Epidermal melanocyte (primary cell): ENCODE results near the gene CRABP2.

Experiments used
- DNase-seq: peaks from one replicate; pipeline ENCODE4 v3.0.0; 2011; ENCODE audit warnings: low spot score; ENCODE audit not compliant: insufficient read length

The CRABP2 gene

DNA sequence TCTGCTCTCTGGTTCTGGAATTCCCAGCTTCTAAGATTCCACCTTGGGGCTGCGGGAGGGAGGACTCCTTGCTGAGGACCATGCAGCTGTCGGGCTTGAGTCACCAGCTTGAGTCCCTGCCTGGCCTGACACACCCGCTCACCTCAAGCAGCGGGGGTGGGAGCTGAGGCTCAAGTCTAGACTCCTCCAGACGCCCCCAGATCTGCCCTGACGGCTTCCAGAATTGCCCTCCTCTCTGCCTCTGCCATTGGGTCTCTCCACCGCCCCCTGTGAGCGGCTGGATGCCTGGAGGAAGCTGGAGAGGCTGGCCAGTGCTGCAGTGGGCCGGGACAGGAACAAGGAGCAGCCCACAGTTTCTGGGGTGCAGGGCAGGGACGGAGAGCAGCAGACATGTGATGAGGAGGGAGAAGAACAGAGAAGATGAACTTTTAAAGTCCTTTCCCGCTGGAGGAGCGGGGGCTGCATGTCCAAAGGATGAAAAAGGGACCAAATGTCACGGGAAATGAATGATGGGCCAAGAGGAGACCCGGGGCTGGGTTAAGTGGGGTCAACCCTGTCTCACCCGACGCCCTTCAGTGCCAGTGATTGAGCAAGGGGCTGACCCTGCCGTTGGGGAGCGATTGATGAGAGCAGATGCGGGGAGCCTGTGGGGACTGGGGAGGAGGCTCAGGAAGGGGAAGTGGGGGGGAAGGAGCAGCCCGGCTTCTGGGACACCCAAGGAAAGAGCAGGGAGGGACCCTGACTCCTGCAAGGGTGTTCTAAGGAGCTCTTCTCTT lies 13.5 kb downstream of the CRABP2 start:
- DNase-seq, result no peak

DNA sequence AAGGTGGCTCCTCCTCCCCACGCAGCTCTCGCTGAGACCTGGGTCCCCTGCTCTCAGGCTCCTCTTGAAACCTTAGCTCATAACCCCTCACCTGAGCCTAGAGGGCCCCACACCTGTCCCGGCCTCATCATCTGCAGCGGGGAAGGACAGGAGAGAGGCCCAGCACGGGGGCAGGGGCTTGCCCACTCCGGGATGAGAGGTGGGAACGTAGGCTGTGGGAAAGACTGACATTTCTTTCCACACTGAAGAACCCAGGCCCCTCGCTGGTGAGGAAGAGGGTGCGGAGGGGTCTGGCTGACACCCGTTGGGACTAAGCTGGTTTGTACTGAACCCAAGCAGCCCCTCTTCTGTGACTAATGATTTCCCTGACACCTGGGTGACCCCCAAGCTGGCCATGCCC lies 14.2 kb downstream of the CRABP2 start:
- no peak for DNase-seq

DNA sequence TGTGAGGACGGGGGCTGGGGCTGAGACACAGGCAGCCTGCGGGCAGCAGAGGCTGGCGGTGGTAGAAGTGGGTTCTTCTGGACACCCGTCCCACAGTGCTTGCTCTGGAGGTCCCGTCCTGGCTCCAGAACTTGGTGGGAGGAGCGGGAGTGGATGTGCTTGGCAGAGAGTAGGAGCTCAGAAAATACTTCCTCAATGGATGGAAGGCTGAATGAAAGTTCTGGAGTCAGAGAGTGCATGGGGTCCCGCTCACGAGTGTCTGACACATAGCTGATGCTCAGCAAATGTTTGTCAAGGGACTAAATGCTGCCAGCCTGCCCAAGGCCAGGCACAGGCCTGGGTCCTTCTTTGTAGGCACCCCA lies 14.7 kb downstream of the CRABP2 start:
- DNase-seq, result no peak

DNA sequence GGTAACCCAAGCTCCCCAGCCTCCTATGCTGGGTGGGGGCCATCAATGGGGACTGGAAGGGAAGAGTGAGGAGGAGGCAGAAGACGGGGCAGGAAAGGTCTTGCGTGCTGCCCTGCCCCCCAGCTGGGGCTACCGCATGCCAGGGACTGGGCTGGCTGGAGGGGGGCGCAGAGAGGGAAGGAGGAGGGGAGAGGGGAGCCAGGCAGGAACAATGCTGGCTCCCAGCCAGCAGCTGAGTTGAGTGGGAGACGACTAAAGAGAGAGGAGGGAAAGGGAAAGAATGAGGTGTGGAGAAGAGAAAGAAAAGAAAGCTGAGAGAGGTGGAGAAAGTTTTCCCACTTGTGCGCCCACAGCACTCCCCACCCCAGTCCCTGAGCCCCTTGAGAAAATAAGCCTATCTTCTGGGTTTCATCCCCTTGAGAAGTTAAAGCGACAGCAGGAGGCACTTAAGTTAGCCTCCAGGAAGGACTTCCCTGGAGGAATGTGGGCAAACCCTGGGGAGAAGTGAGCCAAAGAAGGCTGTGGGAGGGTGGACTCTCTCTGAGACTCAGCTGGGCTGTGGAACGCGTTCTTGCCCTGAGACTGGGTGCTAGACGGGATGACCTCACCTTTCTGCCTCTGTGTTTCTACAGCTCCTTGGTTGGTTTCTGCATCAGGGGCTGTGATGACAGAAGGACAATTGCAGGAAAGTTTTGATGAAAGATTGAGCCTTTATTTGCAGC lies 15.3 kb downstream of the CRABP2 start:
- DNase-seq, result no peak

DNA sequence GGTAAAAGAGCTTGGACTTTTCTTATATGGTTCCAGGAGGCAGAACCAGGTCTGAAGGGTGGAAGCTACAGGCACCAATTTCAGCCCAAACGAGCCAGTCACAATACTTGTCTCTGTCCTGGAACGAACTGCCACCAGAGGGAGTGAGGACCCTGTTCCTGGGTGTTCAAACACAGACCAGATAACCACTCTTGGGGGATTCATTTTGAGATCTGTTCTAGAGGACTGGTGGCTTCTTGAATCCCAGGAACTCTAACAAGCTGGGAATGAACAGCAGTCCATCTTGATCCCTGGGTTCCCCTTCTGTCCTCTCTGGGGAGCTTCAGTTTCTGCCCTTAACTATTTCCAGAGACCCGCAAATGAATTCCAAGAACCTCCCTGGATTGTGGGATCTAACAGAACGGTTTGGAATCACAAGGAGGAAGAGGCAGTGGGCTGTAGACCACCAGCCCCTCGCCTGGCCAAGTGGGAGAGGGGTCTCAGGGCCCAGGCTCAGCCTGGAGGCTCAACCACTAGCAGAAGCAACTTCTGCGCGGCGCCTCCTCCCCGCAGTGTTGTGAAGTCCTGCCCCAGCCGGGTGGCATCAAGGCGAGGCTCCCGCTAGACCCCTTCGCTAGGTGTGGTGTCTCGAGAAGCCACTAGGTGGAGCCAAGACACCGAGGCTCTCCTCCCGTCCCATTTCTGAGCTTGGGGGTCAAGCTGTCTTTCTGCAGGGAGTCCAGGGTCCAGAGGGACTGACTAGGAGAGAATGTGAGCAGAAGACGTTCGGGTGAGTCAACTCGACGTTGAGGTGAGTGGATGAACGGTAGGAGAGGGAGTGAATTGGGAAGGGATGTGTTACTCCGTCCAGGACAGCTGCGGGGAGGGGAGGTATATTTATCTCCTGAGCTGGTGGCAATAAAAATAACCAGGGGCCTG lies 16.1 kb downstream of the CRABP2 start:
- DNase-seq, result peak; percentile 82

DNA sequence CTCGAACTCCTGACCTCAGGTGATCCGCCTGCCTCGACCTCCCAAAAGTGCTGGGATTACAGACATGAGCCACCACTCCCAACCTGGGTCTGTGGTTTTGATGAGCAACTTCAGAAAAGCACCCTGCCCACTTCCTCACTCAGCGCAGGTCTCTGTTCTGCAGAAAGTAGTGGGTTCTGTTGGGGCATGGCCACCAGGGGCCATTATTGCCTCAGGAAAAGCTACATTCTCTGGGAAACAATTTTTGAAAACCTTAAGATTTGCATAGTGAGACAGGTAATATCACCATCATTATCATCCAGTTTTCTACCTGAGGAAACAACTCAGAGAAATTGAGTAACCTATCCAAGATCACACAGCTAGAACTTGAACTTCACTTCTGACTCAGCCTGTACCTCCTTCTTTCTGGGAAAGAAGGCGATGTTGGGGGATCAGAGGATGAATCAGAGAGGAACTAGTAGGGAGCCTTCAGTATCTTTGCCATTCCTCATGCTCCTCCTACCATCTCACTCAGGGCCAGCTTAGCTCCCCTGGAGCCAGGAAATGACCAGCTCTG lies 21.1 kb downstream of the CRABP2 start:
- DNase-seq, result no peak

DNA sequence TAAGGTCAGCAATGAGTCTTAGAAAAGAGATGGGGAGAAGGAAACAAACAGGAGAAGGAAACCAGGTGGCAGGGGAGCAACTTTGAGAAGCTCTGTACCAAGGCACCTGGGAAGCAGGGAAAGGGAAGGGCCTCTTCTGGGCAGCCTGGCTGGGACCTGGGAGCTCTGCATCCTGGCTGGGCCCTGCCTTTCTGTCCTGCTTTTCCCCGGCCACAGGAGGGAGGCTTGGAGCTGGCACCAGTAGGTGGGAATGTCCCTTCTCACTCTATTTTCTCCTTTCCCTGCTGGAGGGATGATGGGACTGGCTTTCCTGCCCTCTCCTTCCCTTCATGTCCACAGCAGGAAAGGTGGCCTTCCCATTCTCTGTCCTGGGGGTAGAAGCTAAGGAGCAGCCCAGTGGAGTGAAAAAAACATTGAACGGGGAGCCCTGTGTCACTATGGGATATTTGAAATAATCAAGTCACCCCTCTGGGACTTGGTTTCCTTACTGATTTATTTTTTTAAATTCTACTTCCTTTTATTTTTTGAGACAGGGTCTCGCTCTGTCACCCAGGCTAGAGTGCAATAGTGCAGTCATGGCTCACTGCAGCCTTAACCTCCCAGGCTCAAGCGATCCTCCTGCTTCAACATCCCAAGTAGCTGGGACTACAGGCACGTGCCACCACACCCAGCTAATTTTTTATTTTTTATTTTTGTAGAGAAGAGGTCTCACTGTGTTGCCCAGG lies 23.1 kb downstream of the CRABP2 start:
- DNase-seq, result no peak

DNA sequence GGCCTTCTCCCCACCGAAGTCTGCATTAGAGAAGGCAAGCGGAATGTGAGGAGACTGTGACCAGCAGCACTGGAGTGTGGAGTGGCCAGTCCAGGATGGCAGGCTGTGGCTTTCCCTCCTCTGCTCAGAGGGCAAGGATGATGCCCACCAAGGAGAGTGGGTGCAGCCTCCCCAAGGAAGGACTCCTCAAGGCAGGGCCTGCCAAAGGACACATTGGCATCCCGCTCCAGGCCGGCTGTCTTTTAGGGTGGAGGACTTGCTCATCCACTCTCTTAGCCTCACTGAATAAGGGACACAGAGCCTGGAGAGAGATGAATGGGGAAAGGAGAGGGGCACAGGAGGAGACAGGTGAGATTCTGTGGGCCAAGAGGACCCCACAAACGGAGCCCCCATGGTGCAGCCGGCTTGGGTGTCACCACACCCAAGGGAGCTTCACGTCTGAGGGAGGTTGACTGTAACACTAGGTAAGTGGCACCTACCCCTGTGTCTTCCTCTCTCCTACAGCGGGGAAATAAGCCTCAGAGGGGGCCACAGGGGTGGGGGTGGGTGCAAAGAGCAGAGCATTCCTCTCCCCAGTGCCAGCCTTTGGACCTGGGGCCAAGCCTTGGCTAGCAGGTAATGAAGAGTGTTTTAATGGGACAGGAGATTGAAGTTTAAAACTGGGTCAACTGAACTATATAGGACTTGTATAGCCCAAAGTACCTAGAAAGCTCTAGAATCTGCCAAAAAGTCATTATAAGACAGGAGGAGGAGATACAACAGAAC lies 24.0 kb downstream of the CRABP2 start:
- DNase-seq, result no peak

DNA sequence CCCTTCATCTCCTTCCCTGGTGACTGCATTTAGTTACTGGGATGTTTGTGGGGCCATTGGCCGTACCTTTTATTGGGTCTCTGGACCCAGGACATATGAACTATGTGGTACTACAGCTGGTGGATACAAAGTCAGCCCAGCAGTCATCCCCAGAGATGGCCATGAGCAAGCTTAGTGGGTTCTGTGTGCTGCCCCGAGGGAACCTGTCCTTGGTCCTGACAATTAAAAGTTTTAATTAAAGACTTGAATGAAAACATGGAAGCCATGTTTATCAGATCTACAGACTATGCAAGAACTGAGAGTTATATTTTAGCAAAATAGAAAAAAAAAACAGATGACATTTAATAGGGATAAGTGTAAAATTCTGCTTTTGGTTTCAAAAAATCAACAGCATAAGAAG lies 25.3 kb downstream of the CRABP2 start:
- no peak for DNase-seq

DNA sequence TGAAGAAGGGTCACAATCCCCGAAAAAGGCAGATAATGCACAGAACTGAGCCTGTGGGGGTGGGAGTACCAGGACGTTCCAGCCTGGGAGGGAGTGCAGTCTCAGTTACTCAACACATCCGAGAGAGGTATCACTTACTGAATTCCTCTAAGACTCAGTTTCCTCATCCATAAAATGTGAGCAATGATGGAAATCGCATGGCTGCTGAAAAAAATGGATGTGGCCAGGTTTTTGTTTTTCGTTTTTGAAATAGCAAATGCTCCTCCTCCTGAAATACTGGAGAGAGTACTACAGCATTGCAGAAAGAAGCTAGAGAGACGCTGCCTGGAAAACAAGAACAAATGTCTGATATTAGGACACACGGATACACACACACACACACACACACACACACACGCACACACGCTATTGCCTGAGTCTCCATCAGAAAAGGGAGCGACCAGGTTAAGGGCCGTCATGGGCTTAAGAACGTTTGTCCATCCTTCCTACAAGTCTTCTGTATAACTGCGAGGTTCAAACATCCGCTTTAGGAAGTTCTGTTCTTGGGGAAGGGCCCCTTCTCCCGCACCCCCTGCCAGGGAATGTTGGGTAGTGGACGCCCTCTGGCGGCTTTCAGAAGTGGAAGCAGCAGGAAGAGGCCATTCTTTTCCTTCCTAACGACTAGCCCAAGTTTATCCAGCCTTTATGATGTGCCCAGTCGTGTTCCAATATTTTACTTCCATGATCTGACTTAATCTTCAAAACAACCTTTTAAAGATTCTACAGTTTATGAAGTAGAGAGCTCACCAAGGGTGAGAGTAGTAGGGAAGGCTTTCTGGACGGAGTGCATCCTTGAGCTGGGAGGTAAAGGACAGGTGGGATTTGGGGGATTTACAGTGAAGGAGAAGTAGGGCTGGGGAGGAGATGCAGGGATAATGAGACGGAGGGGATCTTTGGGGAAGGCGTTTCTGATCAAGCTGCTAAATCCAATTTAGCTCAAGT lies 27.5 kb downstream of the CRABP2 start:
- DNase-seq, result peak; percentile 87

DNA sequence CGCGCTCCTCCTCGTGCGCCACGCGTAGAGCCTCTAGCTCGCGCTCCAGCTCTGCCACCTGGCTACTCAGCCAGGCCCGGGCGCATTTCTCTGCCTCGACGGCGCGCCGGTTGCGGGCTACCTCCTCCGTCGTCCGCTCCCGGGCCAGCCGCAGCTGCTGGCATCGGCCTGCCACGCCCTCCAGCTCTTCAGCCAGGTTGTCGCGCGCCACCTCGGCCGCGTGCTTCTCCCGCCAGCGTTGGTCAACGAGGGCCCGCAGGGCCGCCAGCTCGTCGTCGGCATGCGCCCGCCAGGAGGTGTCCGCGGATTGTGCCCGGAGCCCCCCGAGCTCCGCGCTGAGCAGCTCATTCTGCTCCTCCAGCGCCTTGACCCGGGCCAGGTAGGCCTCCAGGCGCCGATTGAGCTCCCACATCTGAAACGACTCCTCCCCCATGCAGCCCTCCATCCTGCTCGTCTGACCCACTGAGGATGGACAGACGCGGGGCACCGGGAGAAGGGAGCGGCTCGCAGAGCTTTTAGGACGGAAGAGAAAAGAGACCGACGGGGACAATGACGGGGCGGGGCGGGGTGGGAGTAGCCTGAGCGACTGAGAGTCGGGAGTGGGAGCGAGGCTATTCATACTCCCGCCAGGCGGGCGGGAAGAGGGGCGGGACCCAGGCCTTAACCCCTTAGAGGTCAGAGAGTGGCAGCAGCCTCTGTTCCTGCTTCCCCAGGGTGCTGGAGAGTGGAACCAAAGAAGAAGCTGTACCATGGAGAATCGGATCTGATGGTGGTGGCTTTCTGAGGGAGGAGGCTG lies 28.4 kb downstream of the CRABP2 start, which contains the start of gene NES:
Gene NES (minus strand): TSS at position 588 of the 796 bp plus-strand sequence. CDS start 143 bp downstream, at position 445.
- DNase-seq, result peak; percentile 86

DNA sequence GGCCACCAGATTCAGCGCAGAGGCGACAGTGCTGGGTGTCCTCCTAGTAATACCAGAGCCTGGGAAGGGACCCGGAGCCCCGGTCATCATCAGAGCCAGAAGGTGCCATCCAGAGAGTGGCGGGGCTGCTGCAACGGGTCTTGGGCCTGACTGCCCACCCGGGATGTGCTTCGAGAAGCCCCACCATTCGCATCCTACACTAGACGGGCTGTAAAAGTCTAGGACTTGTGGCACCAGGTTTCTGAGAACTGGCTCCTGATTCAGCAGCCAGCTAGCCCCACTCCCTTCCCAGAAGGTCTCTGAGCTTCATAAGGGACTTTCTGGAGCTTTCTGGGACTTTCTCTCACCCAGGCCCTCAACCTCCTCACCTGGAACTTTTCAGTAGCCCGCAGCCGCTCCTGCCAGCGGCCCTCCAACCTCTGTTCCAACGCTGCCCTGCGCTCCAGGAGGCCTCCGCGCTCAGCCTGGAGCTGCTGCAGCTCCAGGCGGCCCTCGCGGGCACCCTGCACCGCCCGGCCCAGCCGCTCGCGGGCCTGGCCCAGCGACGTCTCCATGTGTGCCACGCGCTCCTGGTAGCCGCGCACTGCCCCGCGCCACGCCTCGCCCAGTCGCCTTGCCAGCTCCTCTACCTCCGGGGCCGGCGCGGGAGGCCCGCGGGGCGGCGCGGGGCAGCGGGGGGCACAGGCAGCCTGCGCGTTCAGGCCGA lies 29.1 kb downstream of the CRABP2 start:
- no peak for DNase-seq

DNA sequence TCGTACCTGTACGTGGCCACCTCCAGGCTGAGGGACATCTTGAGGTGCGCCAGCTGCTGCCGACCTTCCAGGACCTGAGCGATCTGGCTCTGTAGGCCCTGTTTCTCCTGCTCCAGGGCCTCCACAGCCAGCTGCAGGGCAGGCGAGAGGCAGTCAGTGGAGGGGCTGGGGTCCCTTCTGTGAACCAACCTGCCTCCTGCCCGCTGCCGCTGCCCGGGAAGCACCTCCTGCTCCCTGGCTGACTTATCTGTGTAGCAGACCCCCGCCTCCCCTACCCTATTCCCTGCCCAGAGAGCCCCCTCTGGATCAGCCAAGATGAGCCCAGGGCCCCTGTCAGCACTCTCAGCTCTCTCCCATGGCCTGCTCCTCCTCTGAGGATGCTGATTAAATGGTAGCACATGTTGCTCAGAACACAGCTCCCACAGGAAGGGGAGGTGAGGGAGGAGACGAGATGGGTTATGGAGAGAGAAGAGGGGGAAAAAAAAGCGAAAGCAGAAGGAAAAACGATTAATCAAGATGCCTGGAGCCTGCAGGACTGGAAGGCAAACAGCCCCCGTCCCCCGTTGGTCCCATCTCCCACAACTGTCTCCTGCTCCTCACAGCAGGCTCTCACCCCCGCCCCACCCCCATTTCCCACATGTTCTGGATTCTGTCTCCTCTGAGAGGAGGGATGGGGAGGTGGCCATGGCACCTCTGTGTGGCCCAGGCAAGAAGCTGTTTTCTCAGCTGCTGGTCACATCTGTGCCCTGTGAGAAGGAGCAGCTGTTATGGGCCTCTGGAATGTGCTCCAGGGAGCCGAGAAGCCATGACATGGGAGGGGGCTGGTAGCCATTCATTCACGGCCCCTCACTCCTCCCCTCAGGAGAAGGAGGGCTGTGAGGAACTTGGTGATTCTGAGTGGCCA lies 29.9 kb downstream of the CRABP2 start:
- DNase-seq, result no peak

DNA sequence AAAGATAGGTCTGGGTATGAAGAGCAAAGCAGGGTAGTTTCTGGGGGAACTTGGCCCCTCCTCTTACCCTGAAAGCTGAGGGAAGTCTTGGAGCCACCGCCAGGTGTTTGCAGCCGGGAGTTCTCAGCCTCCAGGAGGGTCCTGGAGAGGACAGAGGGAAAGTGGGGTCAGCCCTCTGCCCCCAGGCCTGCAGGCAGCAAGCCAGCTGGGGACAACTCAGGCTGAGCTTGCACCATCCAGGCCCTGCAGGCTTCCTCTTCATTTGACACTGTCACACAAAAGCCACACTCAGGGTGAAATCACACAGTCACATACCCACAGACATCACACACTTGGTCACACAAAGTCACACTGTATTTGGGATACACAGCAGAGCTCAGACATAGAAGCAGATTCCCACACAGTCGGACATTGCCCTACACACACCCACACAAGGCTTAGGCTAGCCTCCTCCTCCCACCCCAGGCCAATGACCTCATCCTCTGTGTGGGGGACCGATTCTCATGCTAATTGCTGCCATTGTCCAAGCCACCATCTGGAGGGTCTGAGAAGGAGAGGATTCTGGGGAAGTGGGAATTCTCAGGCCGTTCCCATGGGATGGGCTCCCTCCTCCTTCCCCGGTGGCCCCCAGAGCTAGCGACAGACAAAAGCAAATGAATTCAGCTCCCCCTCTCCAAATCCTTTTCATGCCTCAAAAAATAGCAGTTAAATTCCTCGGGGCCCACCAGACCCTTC lies 31.8 kb downstream of the CRABP2 start:
- DNase-seq, result no peak

DNA sequence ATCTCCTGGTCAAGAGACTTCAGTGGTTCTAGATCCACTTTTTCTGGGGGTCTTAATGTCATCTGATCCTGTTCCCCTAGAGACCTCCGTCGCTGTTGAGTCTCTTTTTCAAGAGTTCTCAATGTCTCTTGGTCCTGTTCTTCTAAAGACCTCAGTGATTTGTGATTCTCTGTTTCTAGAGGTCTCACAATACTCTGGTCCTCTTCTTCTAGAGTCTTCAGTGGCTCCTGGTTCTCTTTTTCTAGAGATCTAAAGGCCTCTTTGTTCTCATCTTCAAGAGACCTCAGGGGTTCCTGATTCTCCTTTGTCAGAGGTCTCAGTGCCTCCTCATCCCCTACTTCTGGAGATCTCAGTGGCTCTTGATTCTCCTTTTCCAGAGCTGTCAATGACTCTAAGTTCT lies 33.6 kb downstream of the CRABP2 start:
- DNase-seq, result no peak

DNA sequence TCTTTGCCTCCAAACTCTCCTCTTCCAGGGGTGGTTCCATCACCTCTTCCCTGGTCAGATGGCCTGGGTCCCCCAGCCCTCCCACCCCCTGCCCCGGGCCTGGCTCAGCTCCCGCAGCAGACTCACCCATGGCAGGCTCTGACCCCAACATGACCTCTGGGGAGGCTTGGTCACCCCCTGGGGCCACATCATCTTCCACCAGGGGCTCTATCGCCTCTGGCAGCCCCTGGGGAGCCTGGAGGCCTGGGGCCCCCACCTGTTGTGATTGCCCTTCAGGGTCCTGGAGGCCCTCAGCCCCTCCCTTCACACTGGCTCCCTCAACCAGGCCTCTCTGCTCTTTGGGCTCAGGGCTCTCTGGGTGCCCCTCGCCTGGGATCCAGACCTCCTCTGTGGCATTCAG lies 34.6 kb downstream of the CRABP2 start:
- DNase-seq, result no peak
